Uterus (tissue), 2 donors: ENCODE results near the gene NPC1L1.

ENCODE experiments used
- CTCF ChIP-seq, 4 experiments: fragments of 200-600 bp in 2 of 4; fragments of 450-650 bp in 2 of 4; sonication (generic) in 2 of 4; IDR thresholded peaks; one replicate each; pipeline ENCODE4 v1.5.1; 2016 to 2019; ENCODE audit warnings: antibody characterized with exemption in 4 of 4, mild to moderate bottlenecking in 2 of 4, moderate library complexity in 1 of 4
- POLR2A ChIP-seq, 2 donors: fragments of 450-650 bp; IDR thresholded peaks; one replicate each; pipeline ENCODE4 v1.6.1; 2016; ENCODE audit warnings: antibody characterized with exemption in 2 of 2, mild to moderate bottlenecking in 1 of 2, moderate library complexity in 1 of 2

- TF ChIP-seq CTCF (IDR thresholded peaks at IDR 0.05) (no peak), POLR2A (IDR thresholded peaks at IDR 0.05) (no peak)
These were observed 35.1 kb upstream of the NPC1L1 start for GRCh38 chr7:44576228-44576627.
